HepG2 (cell line): ENCODE results near the gene LRBA. TPM values are rescaled to one million over a fixed set of nuclear protein-coding genes. Genes with fewer than 3 reads are reported as not detected.
"Not testable (repeated sequence)": the region's sequence is repeated elsewhere in the genome, so short reads cannot be mapped to it uniquely, and the experiment has no call there.

ENCODE experiments used
- ATAC-seq: fragments of 200-7000 bp; cut with Tn5 transposase; 3 replicates; pipeline ENCODE4 v1.9.1; 2020; ENCODE audit warnings: mild to moderate bottlenecking, moderate library complexity
- BruUV-seq: library from RNA; stranded (reverse); fragments of 400-500 nt; replicated peaks from 2 replicates; lab custom pipeline; 2021; lab: Mats Ljungman, UMichigan
- CTCF ChIA-PET: fragments of 300-600 bp; formaldehyde crosslinking; extraction: SDS; loops from one replicate; lab custom pipeline; 2021; ENCODE audit warnings: low total read pairs, inconsistent platforms, low intra/inter-chr PET ratio; lab: Yijun Ruan, JAX
- POLR2A ChIA-PET: fragments of 350-600 bp; sonication (Branson Sonifier 250); formaldehyde crosslinking; loops from one replicate; lab custom pipeline; 2020; ENCODE audit warnings: antibody characterized with exemption, inconsistent platforms; lab: Yijun Ruan, JAX
- DNase-seq: peaks from one replicate; pipeline ENCODE4 v3.0.0-alpha.2; 2015; ENCODE audit warnings: low spot score
- FAIRE-seq: peaks from 3 replicates; lab custom pipeline; 2011; peaks lifted over from hg19 to GRCh38; lab: Jason Lieb, UNC
- H2AFZ ChIP-seq: one replicate; pipeline ENCODE4 v1.6.1; 2011; ENCODE audit warnings: low read length, inconsistent platforms
- H3K27ac ChIP-seq: fragments of 300-600 bp; 3 replicates; pipeline ENCODE4 v1.8.0; 2011; ENCODE audit warnings: mixed run types, mild to moderate bottlenecking, mixed read lengths, low read length, inconsistent platforms; ENCODE audit not compliant: insufficient read depth; ENCODE audit errors: extremely low read length
- H3K27me3 ChIP-seq, 2 experiments: fragments of 200-600 bp in 1 of 2; 2 replicates in 1 of 2; 3 replicates in 1 of 2; pipeline versions ENCODE4 v1.6.0 to v1.8.0; 2011; ENCODE audit warnings: low read length in 2 of 2, mild to moderate bottlenecking in 2 of 2, moderate library complexity in 2 of 2, inconsistent platforms in 1 of 2; ENCODE audit not compliant: insufficient read depth in 2 of 2, control insufficient read depth in 1 of 2
- H3K36me3 ChIP-seq, 2 experiments: fragments of 200-600 bp in 1 of 2; replicated peaks in 1 of 2; 2 replicates in 1 of 2; 3 replicates in 1 of 2; pipeline versions ENCODE4 v1.5.1 to v1.8.0; 2011; ENCODE audit warnings: low read length in 2 of 2, inconsistent platforms in 1 of 2; ENCODE audit not compliant: insufficient read depth in 2 of 2, control insufficient read depth in 1 of 2
- H3K4me1 ChIP-seq: 2 replicates; pipeline ENCODE4 v1.5.1; 2012; ENCODE audit warnings: low read length, inconsistent platforms; ENCODE audit not compliant: insufficient read depth
- H3K4me2 ChIP-seq: 2 replicates; pipeline ENCODE4 v1.6.0; 2011; ENCODE audit warnings: low read depth, low read length, inconsistent platforms
- H3K4me3 ChIP-seq, 3 experiments: fragments of 200-600 bp in 1 of 3; sonication (generic), shearing (Covaris generic) in 1 of 3; replicated peaks in 1 of 3; 2 replicates each; pipeline ENCODE4 v1.5.1; 2011 to 2016; ENCODE audit warnings: low read length in 3 of 3, inconsistent platforms in 2 of 3, low read depth in 2 of 3, mild to moderate bottlenecking in 2 of 3, control low read depth in 1 of 3, mixed read lengths in 1 of 3; ENCODE audit not compliant: insufficient read depth in 1 of 3
- H3K79me2 ChIP-seq: one replicate; pipeline ENCODE4 v1.6.1; 2011; ENCODE audit warnings: low read length, inconsistent platforms; ENCODE audit not compliant: insufficient read depth
- H3K9ac ChIP-seq: 2 replicates; pipeline ENCODE4 v1.6.0; 2011; ENCODE audit warnings: mild to moderate bottlenecking, low read depth, low read length, inconsistent platforms; ENCODE audit not compliant: insufficient read depth
- H3K9me3 ChIP-seq: 2 replicates; pipeline ENCODE4 v1.5.1; 2012; ENCODE audit warnings: mild to moderate bottlenecking, low read length
- H4K20me1 ChIP-seq: 2 replicates; pipeline ENCODE4 v1.6.0; 2011; ENCODE audit warnings: inconsistent platforms, mild to moderate bottlenecking, low read length, moderate library complexity; ENCODE audit not compliant: insufficient read depth
- AGO1 ChIP-seq: fragments of 200-400 bp; formaldehyde crosslinking; IDR thresholded peaks from 2 replicates; pipeline ENCODE4 v1.6.1; 2017; ENCODE audit warnings: mild to moderate bottlenecking, low read depth, low read length, moderate library complexity; ENCODE audit not compliant: poor library complexity, severe bottlenecking
- E2F5 ChIP-seq: sonication (generic); formaldehyde crosslinking; conservative IDR thresholded peaks from 2 replicates; pipeline ENCODE4 v1.4.0; 2020; ENCODE audit warnings: missing genetic modification reagents
- HNF1B ChIP-seq: sonication (generic); formaldehyde crosslinking; IDR thresholded peaks from 2 replicates; pipeline ENCODE4 v1.5.1; 2020; ENCODE audit warnings: mild to moderate bottlenecking, moderate library complexity, missing genetic modification reagents
- HNRNPK ChIP-seq: fragments of 200-400 bp; formaldehyde crosslinking; IDR thresholded peaks from 2 replicates; pipeline ENCODE4 v1.6.1; 2018; ENCODE audit warnings: low read length, low read depth, moderate library complexity, mild to moderate bottlenecking; ENCODE audit not compliant: poor library complexity, severe bottlenecking
- IKZF1 ChIP-seq: fragments of 450-650 bp; IDR thresholded peaks from 2 replicates; pipeline ENCODE4 v1.7.1; 2016
- NR0B2 ChIP-seq: sonication (generic); formaldehyde crosslinking; IDR thresholded peaks from 2 replicates; pipeline ENCODE4 v1.4.0; 2020; ENCODE audit warnings: mild to moderate bottlenecking, missing genetic modification reagents
- PCBP1 ChIP-seq: fragments of 200-400 bp; formaldehyde crosslinking; IDR thresholded peaks from 2 replicates; pipeline ENCODE4 v1.6.1; 2017; ENCODE audit warnings: mild to moderate bottlenecking, low read depth, low read length, borderline replicate concordance
- RXRA ChIP-seq: sonication (generic); formaldehyde crosslinking; IDR thresholded peaks from 2 replicates; pipeline ENCODE4 v1.5.1; 2020; ENCODE audit warnings: missing genetic modification reagents
- ZNF136 ChIP-seq: sonication (generic); formaldehyde crosslinking; IDR thresholded peaks from 2 replicates; pipeline ENCODE4 v1.8.1; 2022; ENCODE audit warnings: low read depth, mild to moderate bottlenecking, moderate library complexity, missing genetic modification reagents
- ZNF205 ChIP-seq: IDR thresholded peaks from 2 replicates; pipeline ENCODE4 v1.6.1; 2018; ENCODE audit warnings: missing biosample characterization, missing genetic modification reagents
- ZNF619 ChIP-seq: sonication (generic); formaldehyde crosslinking; IDR thresholded peaks from 2 replicates; pipeline ENCODE4 v1.4.0; 2020; ENCODE audit warnings: mild to moderate bottlenecking, missing genetic modification reagents
- WGBS: methylation state at CpG from one replicate; pipeline ENCODE4 v1.1.6; 2017; ENCODE audit warnings: low lambda C conversion rate; 5-methylcytosine and 5-hydroxymethylcytosine counted together
- in situ Hi-C: cut with HindIII; loops from 2 replicates; pipeline ENCODE4 v1.10.0; 2017; ENCODE audit warnings: low pct_unique_long_range_greater_than_20kb; ENCODE audit not compliant: extremely low pct_ligation_motif_present
- intact Hi-C: fragments of 100-400 bp; cut with micrococcal nuclease; formaldehyde crosslinking; loops from one replicate; pipeline ENCODE4 v1.10.0; 2022; ENCODE audit not compliant: unreplicated experiment
- polyA plus RNA-seq, 8 experiments: library from polyadenylated mRNA; depleted of rRNA in 3 of 8; stranded (reverse) in 7 of 8; unstranded in 1 of 8; fragments of >200 nt; fragmentation: Illumina TruSeq in 4 of 8; extraction: Trizol in 4 of 8; gene quantifications; 2 replicates each; pipeline versions ENCODE4 v1.2.1 to v1.2.3, GENCODE V29; 2011 to 2016; ENCODE audit warnings: low read depth in 4 of 8, missing spikeins in 1 of 8, mixed read lengths in 1 of 8; ENCODE audit not compliant: insufficient read depth in 1 of 8
- total RNA-seq, 5 experiments: library from RNA; depleted of rRNA; stranded (reverse); fragments of >200 nt; fragmentation: Illumina TruSeq; extraction: Trizol; gene quantifications; 2 replicates each; pipeline ENCODE4 v1.2.3, GENCODE V29; 2016; ENCODE audit warnings: low read depth in 1 of 5
- TF ChIP-seq, protein P1 (sequence below): sonication (generic); formaldehyde crosslinking; IDR thresholded peaks from 2 replicates; pipeline ENCODE4 v1.9.0; 2022; ENCODE audit warnings: missing genetic modification reagents, mild to moderate bottlenecking, borderline replicate concordance
- TF ChIP-seq, protein P2 (sequence below): IDR thresholded peaks from 2 replicates; pipeline ENCODE4 v1.6.1; 2016; ENCODE audit warnings: mild to moderate bottlenecking

Gene LRBA
- total and polyA plus RNA-seq, 2 of the 13 experiments (the other 11 are each of a cell fraction or from before 2014, with no cell fraction given) = 21.0 to 37.2 TPM

GRCh38 chr4:150658258-150658657 lies 356.8 kb downstream of the LRBA start:
- FAIRE-seq, intact Hi-C loops: not testable (repeated sequence)
- WGBS = 69% methylated on average over 1 of the region's 1 CpG

GRCh38 chr4:150656891-150657290 lies 358.2 kb downstream of the LRBA start:
- H3K27me3 ChIP-seq = no peaks in the 10 kb centered on the region
- in situ Hi-C loops (no loop called here), intact Hi-C loops (no loop called here)
- H2AFZ ChIP-seq = no peak overlapping the region
- 100% methylated on average over 2 of the region's 2 CpGs for WGBS
- H3K9me3 ChIP-seq = no peaks in the 10 kb centered on the region
- H4K20me1 ChIP-seq = no peaks in the 10 kb centered on the region
- ChIA-PET CTCF (no interaction called here), POLR2A (no interaction called here)
- no peak overlapping the region for H3K27ac ChIP-seq
- ATAC-seq = no peak
- H3K9ac ChIP-seq = no peak overlapping the region
- BruUV-seq = no TSS peak
- H3K4me2 ChIP-seq = no peak overlapping the region
- no peaks in the 10 kb centered on the region for H3K79me2 ChIP-seq
- no peak overlapping the region for H3K4me3 ChIP-seq
- H3K4me1 ChIP-seq = no peaks in the 10 kb centered on the region
- no peaks in the 10 kb centered on the region for H3K36me3 ChIP-seq
- DNase-seq = no peak
- FAIRE-seq = no peak
- TF ChIP-seq NR0B2 (CRISPR knock-in tag) (no peak), E2F5 (no peak), ZNF205 (CRISPR knock-in tag) (no peak), ZNF619 (CRISPR knock-in tag) (no peak), RXRA (no peak), AGO1 (no peak), HNF1B (CRISPR knock-in tag) (no peak), ZNF136 (no peak), IKZF1 (no peak)
- TF ChIP-seq, protein P1, sequence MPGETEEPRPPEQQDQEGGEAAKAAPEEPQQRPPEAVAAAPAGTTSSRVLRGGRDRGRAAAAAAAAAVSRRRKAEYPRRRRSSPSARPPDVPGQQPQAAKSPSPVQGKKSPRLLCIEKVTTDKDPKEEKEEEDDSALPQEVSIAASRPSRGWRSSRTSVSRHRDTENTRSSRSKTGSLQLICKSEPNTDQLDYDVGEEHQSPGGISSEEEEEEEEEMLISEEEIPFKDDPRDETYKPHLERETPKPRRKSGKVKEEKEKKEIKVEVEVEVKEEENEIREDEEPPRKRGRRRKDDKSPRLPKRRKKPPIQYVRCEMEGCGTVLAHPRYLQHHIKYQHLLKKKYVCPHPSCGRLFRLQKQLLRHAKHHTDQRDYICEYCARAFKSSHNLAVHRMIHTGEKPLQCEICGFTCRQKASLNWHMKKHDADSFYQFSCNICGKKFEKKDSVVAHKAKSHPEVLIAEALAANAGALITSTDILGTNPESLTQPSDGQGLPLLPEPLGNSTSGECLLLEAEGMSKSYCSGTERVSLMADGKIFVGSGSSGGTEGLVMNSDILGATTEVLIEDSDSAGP (CRISPR knock-in tag) = no peak
- TF ChIP-seq, protein P2, sequence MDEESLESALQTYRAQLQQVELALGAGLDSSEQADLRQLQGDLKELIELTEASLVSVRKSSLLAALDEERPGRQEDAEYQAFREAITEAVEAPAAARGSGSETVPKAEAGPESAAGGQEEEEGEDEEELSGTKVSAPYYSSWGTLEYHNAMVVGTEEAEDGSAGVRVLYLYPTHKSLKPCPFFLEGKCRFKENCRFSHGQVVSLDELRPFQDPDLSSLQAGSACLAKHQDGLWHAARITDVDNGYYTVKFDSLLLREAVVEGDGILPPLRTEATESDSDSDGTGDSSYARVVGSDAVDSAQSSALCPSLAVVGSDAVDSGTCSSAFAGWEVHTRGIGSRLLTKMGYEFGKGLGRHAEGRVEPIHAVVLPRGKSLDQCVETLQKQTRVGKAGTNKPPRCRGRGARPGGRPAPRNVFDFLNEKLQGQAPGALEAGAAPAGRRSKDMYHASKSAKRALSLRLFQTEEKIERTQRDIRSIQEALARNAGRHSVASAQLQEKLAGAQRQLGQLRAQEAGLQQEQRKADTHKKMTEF (CRISPR knock-in tag) = no peak

More at GRCh38 chr4:150658258-150658657, 356.8 kb downstream of the LRBA start:
- in situ Hi-C loops, H3K79me2 ChIP-seq, H4K20me1 ChIP-seq, ATAC-seq, DNase-seq, H3K36me3 ChIP-seq, H3K9ac ChIP-seq, H2AFZ ChIP-seq, CTCF ChIA-PET, H3K9me3 ChIP-seq, POLR2A ChIA-PET, H3K27ac ChIP-seq, H3K4me3 ChIP-seq, H3K27me3 ChIP-seq, H3K4me1 ChIP-seq, BruUV-seq, H3K4me2 ChIP-seq: not testable (repeated sequence)
- TF ChIP-seq PCBP1 = 0 out of 2 replicates have a peak, but pooled peaks have one; percentile 74
- TF ChIP-seq HNRNPK = peak; percentile 96
